NCI-H2029 (cell line): ENCODE results near the gene ZBED4.
"Not testable (repeated sequence)": the region's sequence is repeated elsewhere in the genome, so short reads cannot be mapped to it uniquely, and the experiment has no call there.

Experiments
- DNase-seq: peaks from one replicate; lab custom pipeline; 2025; lab: John Stamatoyannopoulos, UW

ZBED4 gene, protein sequence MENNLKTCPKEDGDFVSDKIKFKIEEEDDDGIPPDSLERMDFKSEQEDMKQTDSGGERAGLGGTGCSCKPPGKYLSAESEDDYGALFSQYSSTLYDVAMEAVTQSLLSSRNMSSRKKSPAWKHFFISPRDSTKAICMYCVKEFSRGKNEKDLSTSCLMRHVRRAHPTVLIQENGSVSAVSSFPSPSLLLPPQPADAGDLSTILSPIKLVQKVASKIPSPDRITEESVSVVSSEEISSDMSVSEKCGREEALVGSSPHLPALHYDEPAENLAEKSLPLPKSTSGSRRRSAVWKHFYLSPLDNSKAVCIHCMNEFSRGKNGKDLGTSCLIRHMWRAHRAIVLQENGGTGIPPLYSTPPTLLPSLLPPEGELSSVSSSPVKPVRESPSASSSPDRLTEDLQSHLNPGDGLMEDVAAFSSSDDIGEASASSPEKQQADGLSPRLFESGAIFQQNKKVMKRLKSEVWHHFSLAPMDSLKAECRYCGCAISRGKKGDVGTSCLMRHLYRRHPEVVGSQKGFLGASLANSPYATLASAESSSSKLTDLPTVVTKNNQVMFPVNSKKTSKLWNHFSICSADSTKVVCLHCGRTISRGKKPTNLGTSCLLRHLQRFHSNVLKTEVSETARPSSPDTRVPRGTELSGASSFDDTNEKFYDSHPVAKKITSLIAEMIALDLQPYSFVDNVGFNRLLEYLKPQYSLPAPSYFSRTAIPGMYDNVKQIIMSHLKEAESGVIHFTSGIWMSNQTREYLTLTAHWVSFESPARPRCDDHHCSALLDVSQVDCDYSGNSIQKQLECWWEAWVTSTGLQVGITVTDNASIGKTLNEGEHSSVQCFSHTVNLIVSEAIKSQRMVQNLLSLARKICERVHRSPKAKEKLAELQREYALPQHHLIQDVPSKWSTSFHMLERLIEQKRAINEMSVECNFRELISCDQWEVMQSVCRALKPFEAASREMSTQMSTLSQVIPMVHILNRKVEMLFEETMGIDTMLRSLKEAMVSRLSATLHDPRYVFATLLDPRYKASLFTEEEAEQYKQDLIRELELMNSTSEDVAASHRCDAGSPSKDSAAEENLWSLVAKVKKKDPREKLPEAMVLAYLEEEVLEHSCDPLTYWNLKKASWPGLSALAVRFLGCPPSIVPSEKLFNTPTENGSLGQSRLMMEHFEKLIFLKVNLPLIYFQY

DNA sequence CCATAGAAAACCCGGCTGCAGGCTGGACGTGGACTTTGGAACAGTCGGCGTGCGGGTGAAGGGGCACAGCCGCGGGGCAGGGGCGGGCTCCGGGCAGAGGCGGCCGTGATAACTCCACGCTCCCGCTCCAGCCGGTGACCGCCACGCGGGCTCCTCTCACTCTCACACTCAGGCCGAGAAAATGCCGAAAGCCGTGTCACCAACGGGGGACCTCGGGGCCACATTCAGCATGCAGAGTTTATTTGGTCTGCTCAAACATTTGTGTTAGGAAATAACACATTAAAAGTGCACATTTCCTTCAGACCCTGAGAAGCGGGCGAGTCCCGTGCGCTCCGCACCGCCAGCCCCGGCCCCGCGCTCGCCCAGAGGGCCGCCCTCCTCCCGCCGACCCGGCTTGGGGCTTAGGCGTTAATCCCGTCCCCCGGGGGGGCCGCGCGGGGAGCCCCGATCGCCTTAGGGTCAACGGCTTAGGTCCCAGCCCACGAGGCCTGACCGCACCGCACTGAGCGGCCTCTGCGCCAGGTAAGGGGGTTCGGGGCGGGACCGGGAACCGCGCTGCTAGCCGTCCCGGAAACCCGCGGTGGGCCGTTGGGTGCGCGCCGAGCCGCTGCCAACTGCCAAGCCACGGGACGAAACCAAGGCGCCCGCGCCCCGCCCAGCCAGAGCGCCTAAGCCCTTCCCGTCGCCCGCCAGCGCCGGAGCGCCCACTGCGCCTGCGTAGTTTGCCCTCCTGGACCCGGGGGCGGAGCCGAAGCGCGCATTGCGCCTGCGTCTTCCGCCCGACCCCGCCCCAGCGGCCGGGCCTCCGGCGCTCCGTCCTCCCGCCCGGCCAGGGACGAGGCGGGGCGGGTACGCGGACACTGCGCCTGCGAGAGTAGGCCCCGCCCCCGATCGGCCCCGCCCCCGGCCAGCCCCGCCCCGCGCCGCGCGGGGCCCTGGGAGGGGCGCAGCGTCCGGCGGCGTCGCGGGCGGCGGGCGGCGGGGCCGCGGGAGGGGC, at the start of gene ZBED4:
Gene ZBED4, plus strand, starts transcription at position 947 of the 997 bp plus-strand sequence. CDS start 29,819 bp downstream, outside the sequence.
- peak; percentile 80 for DNase-seq

DNA sequence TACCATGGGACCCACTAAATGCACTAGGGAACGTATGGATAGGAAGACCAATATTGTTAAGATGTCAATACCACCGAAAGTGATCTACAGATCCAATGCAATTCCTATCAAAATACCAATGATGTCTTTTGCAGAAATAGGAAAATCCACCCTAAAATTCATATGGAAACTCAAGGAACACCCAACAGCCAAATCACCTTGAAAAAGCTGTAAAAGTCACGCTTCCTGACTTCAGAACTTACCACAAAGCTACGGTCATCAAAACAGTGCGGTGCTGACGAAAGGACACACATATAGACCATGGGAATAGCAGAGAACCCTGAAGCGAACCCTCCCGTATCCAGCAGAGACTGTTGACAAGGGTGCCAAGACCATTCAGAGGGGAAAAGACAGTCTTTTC, 46.5 kb upstream of the ZBED4 start:
- no peak for DNase-seq

- DNase-seq = no peak
Measured at GRCh38 chr22:49807780-49808708, 45.6 kb upstream of the ZBED4 start.

DNA sequence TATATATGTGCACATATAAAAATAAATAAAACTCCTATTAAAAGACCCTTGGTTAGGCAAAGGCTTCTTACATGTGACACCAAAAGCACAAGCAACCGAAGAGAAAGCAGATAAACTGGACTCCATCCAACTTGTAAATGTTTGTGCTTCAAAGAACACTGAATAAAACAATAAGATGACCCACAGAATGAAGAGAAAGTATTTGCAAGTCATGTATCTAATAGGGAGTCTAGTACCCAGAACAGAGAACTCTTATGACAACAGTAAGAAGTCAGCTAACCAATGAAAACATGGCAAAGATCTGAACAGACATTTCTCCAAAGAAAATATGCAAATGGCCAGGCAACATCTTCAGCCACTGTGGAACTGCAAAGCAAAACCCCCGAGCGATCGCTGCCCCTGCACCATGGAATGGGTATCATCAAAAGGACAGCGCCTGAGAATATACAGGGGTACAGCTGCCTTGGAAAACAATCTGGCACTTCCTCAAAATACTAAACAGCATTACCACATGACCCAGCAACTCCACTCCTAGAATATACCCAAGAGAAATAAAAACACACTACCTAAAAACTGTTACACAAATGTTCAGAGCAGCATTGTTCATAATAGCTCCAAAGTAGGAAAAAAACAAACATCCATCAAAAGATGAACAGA, 43.2 kb upstream of the ZBED4 start:
- no peak for DNase-seq

DNA sequence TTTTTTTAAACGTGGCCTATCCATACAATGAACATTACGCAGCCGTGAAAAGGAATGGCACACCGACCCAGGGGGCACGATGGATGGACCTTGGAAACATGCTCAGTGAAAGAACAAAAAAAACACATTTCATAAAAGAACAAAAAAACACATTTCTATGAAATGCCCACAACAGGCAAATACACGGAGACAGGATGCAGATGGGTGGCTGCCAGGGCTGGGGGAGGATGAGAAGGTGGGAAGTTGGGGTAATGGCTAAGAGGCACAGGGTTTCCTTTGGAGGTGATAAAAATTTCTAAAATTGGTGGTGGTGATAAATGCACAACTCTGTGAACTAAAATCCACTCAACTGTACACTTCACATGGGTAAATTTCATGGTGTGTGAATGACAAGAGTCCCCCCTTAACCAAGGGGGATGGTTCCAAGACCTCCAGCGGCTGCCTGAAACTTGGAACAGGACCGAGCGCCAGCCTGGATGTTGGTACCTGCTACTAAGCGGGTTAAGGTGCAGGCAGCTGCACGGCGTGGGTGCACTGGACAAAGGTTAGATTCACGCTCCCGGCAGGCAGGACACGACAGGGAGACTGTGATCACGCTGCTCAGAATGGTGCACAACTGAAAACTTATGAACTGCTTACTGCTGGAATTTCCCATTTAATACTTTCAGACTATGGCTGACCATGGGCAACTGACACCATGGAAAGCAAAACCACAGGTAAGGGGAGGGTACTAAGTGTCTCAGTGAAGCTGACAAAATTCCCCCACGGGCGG, 42.4 kb upstream of the ZBED4 start:
- DNase-seq = no peak

DNA sequence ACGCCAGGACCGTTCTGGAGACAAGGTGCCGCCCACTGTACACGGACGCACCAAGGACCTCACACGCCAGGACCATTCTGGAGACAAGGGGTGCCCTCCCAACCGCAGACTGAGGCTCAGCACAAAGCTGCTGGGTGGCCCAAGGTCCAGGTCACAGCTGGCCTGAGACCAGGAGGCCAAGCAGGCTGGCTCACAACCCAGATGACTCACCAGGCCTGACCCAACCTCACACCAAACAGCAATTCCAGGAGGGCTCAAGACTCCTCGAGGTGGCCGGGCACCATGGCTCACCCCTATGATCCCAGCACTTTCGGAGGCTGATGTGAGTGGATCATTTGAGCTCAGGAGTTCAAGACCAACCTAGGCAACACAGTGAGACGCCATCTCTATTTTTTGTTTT, 40.8 kb upstream of the ZBED4 start:
- DNase-seq = no peak

GRCh38 chr22:49814164-49814686, 39.4 kb upstream of the ZBED4 start:
- no peak for DNase-seq

DNA sequence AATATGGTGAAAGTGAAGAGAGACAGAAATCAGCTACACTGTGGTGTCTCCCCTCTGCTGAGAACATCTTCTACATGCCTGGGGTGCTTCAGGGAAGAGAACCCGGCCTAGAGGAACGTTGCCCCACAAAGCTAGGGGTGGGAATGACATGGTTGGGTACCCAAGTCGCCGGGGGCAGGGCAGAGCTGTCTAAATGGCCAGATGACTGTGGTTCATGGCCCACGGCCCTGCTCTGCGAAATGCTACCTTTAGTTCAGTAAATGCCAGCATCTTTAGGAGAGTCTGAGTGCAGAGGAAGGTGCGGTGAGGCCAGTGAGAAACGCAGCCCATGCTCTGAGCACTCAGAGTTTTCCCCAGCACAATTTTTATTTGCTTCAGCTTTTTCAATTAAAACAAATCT, 38.8 kb upstream of the ZBED4 start:
- no peak for DNase-seq

DNA sequence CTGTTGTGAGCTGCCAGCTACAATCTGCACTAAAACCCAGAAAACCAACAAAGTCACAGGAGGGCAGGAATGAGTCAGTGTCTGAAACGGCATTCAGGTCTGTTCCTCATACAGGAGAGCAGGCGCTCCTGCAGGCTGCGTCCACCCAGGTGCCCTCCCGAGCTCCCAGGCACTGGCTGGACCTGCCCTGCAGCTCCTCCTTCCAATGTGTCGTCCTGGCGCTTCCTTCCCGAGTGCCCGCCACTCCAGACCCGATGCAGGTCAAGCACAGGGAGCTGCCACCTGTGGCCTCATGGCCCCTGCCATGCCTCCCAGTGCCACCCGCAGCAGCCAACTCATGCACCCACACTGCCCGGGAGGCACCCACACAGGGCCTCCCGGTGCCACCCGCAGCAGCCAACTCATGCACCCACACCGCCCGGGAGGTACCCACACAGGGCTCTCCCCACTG, 38.0 kb upstream of the ZBED4 start:
- DNase-seq = no peak

GRCh38 chr22:49817359-49817758, 36.3 kb upstream of the ZBED4 start:
- DNase-seq = no peak

GRCh38 chr22:49820984-49821383, 32.7 kb upstream of the ZBED4 start:
- no peak for DNase-seq

- not testable (repeated sequence) for DNase-seq
Measured at GRCh38 chr22:49821741-49822140, 31.9 kb upstream of the ZBED4 start.

GRCh38 chr22:49823289-49824045, 30.2 kb upstream of the ZBED4 start:
- no peak for DNase-seq

GRCh38 chr22:49824185-49824925, 29.3 kb upstream of the ZBED4 start:
- no peak for DNase-seq

- no peak for DNase-seq
Measured at GRCh38 chr22:49824936-49825335, 28.7 kb upstream of the ZBED4 start.

DNA sequence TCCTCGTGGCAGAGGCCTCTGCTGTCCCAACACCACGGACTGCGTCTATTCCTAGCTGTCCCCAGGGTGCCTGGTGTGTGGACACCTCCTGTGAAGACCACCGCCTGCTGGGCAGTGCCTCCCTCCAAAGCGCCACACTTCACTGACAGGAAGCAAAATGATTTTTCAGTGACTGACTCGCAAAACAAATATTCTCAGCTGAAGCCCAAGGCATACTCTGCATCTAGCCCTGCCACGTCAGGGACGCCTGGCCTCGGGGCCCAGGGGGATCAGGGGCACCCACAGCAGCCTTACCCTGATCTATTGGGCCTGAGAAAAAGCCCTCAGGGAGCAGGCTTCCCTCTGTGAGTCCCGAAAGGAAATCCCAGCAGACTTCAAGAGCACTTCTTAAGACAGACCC, 28.2 kb upstream of the ZBED4 start:
- no peak for DNase-seq
